K562 (cell line): ENCODE results near the gene ZC3H13. TPM values are rescaled to one million over a fixed set of nuclear protein-coding genes. Genes with fewer than 3 reads are reported as not detected.
A peak's percentile ranks its signal among the peaks of the same experiment; 100 is the strongest.

Experiments used
- BCL6 ChIP-seq: fragments of 250-450 bp; sonication (Bioruptor Pico); IDR thresholded peaks from 2 replicates; pipeline ENCODE4 v1.4.0; 2020
- CBFA2T3 ChIP-seq: fragments of 450-650 bp; IDR thresholded peaks from 2 replicates; pipeline ENCODE4 v1.6.1; 2017
- CCAR2 ChIP-seq: fragments of 200-400 bp; formaldehyde crosslinking; IDR thresholded peaks from 2 replicates; pipeline ENCODE4 v1.6.1; 2017; ENCODE audit warnings: mild to moderate bottlenecking, low read depth, low read length
- FOXA3 ChIP-seq, 2 experiments: fragments of 450-650 bp in 1 of 2; sonication (generic) in 1 of 2; formaldehyde crosslinking; IDR thresholded peaks in 1 of 2; conservative IDR thresholded peaks in 1 of 2; 2 replicates each; pipeline versions ENCODE4 v1.4.0 to v1.8.0; 2020 to 2022; ENCODE audit warnings: mild to moderate bottlenecking in 2 of 2, missing genetic modification reagents in 1 of 2
- GABPA ChIP-seq: fragments of 200-800 bp; sonication (Bioruptor generic); conservative IDR thresholded peaks from 2 replicates; pipeline ENCODE4 v1.6.1; 2016; ENCODE audit warnings: low read depth, missing genetic modification characterization, missing compliant biosample characterization
- HLTF ChIP-seq: fragments of 450-650 bp; IDR thresholded peaks from 2 replicates; pipeline ENCODE4 v1.6.1; 2016
- KHSRP ChIP-seq: fragments of 450-650 bp; IDR thresholded peaks from 2 replicates; pipeline ENCODE4 v1.6.1; 2017
- MITF ChIP-seq: IDR thresholded peaks from 2 replicates; pipeline ENCODE4 v1.6.1; 2014; ENCODE audit warnings: antibody characterized with exemption
- NR1H2 ChIP-seq: sonication (generic); formaldehyde crosslinking; IDR thresholded peaks from 2 replicates; pipeline ENCODE4 v1.4.0; 2020; ENCODE audit warnings: mild to moderate bottlenecking, missing genetic modification reagents
- RREB1 ChIP-seq: fragments of 250-450 bp; sonication (Bioruptor Pico); IDR thresholded peaks from 2 replicates; pipeline ENCODE4 v1.4.0; 2020
- SIN3B ChIP-seq: fragments of 450-650 bp; IDR thresholded peaks from 2 replicates; pipeline ENCODE4 v1.6.1; 2017; ENCODE audit warnings: low read depth, mild to moderate bottlenecking, moderate library complexity
- TRIM28 ChIP-seq: fragments of 450-650 bp; IDR thresholded peaks from 2 replicates; pipeline ENCODE4 v1.6.1; 2017
- USF2 ChIP-seq: sonication (generic); formaldehyde crosslinking; IDR thresholded peaks from 2 replicates; pipeline ENCODE4 v1.5.0; 2020; ENCODE audit warnings: missing genetic modification reagents
- YBX1 ChIP-seq: fragments of 450-650 bp; IDR thresholded peaks from 2 replicates; pipeline ENCODE4 v1.7.1; 2016; ENCODE audit warnings: mild to moderate bottlenecking
- ZBTB8A ChIP-seq: fragments of 450-650 bp; IDR thresholded peaks from 2 replicates; pipeline ENCODE4 v1.6.1; 2018; ENCODE audit warnings: mild to moderate bottlenecking, moderate library complexity; ENCODE audit not compliant: partially characterized antibody
- ZBTB9 ChIP-seq: fragments of 450-650 bp; formaldehyde crosslinking; IDR thresholded peaks from 2 replicates; pipeline ENCODE4 v1.4.0; 2020; ENCODE audit warnings: mild to moderate bottlenecking, moderate library complexity
- ZKSCAN8 ChIP-seq: fragments of 200-800 bp; sonication (Bioruptor generic); IDR thresholded peaks from 2 replicates; pipeline ENCODE4 v1.6.1; 2016; ENCODE audit warnings: missing genetic modification characterization, missing compliant biosample characterization
- ZNF408 ChIP-seq: fragments of 250-450 bp; sonication (Bioruptor Pico); IDR thresholded peaks from 2 replicates; pipeline ENCODE4 v1.4.0; 2020; ENCODE audit warnings: low read depth, mild to moderate bottlenecking, moderate library complexity
- ZNF431 ChIP-seq: sonication (generic); formaldehyde crosslinking; IDR thresholded peaks from 2 replicates; pipeline ENCODE4 v1.8.0; 2022; ENCODE audit warnings: mild to moderate bottlenecking, missing genetic modification reagents
- ZNF644 ChIP-seq: fragments of 200-800 bp; sonication (Bioruptor generic); IDR thresholded peaks from 2 replicates; pipeline ENCODE4 v1.6.1; 2016; ENCODE audit warnings: low read depth, missing genetic modification characterization, missing compliant biosample characterization
- ZNF696 ChIP-seq: fragments of 250-450 bp; sonication (Bioruptor Pico); conservative IDR thresholded peaks from 2 replicates; pipeline ENCODE4 v1.4.0; 2020; ENCODE audit warnings: mild to moderate bottlenecking, moderate library complexity
- polyA plus RNA-seq, 8 experiments: library from polyadenylated mRNA; depleted of rRNA in 4 of 8; stranded (reverse) in 5 of 8; unstranded in 3 of 8; fragments of >200 nt; fragmentation: Nextera tagmentation in 2 of 8; fragmentation: Illumina TruSeq in 1 of 8; extraction: Ambion mirVana in 2 of 8; extraction: Trizol in 1 of 8; gene quantifications; 2 replicates each; pipeline versions ENCODE4 v1.2.1 to v1.2.3, GENCODE V29; 2011 to 2014; ENCODE audit warnings: inconsistent platforms in 1 of 8, missing spikeins in 1 of 8
- total RNA-seq, 7 experiments: library from RNA; depleted of rRNA in 6 of 7; stranded (reverse); fragments of >200 nt in 6 of 7; fragmentation: Illumina TruSeq in 2 of 7; extraction: Trizol in 2 of 7; gene quantifications; 2 replicates each; pipeline versions ENCODE4 v1.2.1 to v1.2.3, GENCODE V29; 2011 to 2021; ENCODE audit warnings: low replicate concordance in 1 of 7

Gene ZC3H13
- total and polyA plus RNA-seq, 9 of the 15 experiments (the other 6 are each of a cell fraction or from before 2014, with no cell fraction given), result 4.9 to 27.6 (median 12.1) TPM

- TF ChIP-seq ZKSCAN8 (CRISPR knock-in tag) (no peak), FOXA3 (CRISPR knock-in tag; conservative IDR thresholded peaks at IDR 0.05 in 1 of 2, IDR thresholded peaks at IDR 0.05 in 1 of 2) (no peak), CCAR2 (no peak), HLTF (no peak), MITF (no peak), ZBTB9 (CRISPR knock-in tag) (no peak), SIN3B (peak; percentile 82), KHSRP (no peak), ZBTB8A (no peak), YBX1 (no peak), GABPA (tag) (peak; percentile 96), TRIM28 (no peak), NR1H2 (CRISPR knock-in tag) (no peak), BCL6 (CRISPR knock-in tag) (no peak), USF2 (CRISPR knock-in tag) (no peak), RREB1 (CRISPR knock-in tag) (no peak), ZNF431 (CRISPR knock-in tag) (no peak), ZNF644 (tag) (no peak), CBFA2T3 (no peak), ZNF408 (CRISPR knock-in tag) (no peak), ZNF696 (CRISPR knock-in tag) (no peak)
These were observed at the start of gene ZC3H13 (continued) for GRCh38 chr13:46052319-46053161.
